HG03045 (cell line): ENCODE data around the gene BTD.

ENCODE experiments used
- ATAC-seq: cut with Tn5 transposase; IDR thresholded peaks from one replicate; pipeline ENCODE4 v1.9.1; 2021; ENCODE audit warnings: mild to moderate bottlenecking, moderate library complexity; ENCODE audit not compliant: unreplicated experiment

The BTD gene

GRCh38 chr3:15634671-15635070 lies 33.1 kb downstream of the BTD start:
- ATAC-seq = no peak

DNA sequence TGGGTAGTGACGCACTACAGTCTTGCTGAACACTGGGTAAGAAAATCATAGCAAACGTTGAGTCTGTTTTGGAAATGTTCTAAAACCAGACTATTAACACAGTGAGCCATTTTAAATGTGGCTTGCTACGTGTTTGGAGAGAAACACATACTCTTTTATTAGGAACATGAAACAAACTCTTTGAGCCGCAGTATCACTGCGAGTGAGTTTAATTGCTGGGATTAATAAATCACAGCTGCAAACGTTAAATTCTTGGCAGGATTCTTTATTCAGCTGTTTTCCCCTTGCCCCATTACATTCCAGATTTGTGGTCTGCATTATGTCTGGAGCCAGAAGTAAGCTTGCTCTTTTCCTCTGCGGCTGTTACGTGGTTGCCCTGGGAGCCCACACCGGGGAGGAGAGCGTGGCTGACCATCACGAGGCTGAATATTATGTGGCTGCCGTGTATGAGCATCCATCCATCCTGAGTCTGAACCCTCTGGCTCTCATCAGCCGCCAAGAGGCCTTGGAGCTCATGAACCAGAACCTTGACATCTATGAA lies 33.6 kb downstream of the BTD start:
- ATAC-seq = no peak

DNA sequence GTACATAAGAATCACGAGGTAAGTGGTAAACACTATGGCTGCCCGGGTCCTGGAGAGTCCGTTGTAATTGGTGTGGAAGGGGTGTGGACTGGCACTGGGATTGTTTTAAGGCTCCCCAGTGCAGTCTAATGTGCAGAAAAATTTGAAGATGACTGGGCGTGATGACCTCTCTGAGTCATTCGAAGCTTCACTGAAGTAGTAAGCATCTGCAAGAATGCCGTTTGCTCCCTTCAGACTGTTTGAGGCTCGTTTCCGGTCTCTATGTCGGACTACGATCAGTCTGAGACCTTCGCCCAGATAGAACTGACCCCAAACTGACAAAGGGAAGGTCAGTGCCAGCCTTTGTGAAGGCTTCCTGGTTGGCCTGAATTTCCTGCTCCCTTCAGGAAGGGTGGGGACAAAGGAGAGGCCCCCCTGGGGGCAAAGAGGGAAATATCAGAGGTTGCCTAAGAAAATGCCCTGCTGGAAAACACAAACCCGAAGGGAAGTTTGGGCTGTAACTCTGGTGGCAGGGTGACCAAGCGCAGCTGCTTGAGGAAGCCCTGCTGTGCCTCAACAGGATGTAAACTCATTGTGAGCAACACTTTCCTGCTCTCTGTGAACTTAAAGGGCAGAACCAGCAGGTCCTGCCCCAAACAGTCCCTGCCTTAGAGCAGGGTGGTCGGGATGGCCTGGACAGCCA lies 34.6 kb downstream of the BTD start:
- peak; percentile 44 for ATAC-seq

- ATAC-seq = no peak
These were observed 35.8 kb downstream of the BTD start for GRCh38 chr3:15637131-15637951.

- no peak for ATAC-seq
These were observed 36.8 kb downstream of the BTD start for GRCh38 chr3:15638193-15638890.

GRCh38 chr3:15638891-15639262 lies 37.3 kb downstream of the BTD start:
- ATAC-seq = no peak

- ATAC-seq = no peak
These were observed 43.7 kb downstream of the BTD start for GRCh38 chr3:15645246-15645645.

- ATAC-seq = no peak
These were observed 44.4 kb downstream of the BTD start for GRCh38 chr3:15645740-15646501.

GRCh38 chr3:15646851-15647511 lies 45.4 kb downstream of the BTD start:
- ATAC-seq = peak; percentile 8

GRCh38 chr3:15647611-15648167 lies 46.1 kb downstream of the BTD start:
- peak; percentile 89 for ATAC-seq

DNA sequence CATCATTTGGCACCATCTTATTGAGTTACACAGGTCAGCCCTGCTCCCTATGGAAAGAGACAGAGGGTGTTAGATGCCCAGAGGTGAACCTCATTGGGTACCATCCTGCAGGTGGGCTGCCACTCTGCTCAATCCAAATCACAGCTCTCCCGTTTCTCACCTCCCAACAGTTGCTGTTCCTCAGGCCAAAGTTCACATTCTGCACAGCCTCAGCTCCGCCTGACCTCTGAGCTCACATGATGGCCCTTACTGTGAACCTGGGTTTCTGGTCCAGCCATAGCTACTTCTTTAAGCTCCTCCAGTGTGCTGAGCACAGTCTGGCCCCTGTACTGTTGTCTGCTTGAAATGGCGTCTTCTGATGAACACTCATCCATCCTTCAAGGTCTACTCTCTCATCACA lies 47.8 kb downstream of the BTD start:
- no peak for ATAC-seq

DNA sequence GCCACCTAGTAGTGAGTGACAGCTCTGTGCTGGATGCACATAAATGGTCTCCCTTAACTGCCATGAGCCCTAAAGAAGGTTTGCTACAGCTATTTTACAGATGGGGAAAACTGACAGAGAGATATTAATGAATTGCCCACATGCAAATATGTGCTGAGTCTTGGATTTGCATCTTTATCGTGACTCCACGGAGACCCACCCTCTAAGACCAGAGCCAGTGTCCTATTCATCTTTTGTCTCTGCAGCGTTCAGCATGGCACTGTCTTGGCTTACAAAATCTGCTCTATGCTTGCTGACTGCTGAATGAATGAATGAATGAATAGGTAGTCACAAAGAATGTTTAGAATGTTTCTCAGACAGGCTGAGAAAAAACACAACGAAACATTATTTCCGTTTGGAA lies 48.3 kb downstream of the BTD start:
- ATAC-seq = no peak

DNA sequence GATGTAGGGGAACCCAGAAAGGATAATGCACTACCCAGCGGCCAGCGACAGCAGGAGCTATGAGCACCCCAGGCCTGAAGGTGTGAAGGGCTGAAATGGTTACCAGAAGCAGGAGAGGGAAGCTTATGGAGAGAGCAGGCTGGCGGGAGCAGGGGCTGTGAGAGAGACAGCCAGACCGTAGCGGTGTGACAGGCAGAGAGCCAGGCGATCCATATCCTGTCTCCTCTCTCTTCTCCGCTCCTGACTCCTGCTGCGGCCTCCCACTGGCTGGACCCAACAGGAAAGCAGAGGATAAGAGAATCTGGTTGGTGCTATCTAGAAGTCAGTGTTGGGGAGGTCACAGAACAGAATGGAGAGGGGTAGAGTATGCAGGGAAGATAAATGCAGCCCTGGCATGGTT lies 49.9 kb downstream of the BTD start:
- no peak for ATAC-seq

DNA sequence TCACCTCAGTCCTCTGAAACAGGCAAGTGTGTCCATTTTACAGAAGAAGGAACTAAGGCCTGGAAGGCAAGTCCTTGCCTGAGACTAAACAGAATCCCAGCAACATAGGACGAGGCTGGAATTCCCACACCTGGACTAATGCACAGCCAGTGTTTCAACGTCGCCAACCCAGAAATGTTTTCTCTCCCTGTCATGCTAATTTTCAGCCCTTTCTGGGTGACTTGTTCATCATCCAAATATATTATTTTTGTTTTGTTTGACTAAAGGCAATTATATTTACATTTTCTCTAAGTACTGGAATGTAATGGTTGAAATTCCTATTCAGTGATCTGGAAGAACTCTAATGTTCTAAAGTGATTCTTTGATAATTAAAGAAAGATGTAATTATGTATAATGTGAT lies 51.8 kb downstream of the BTD start:
- no peak for ATAC-seq

- ATAC-seq = no peak
These were observed 52.6 kb downstream of the BTD start for GRCh38 chr3:15654127-15654526.

GRCh38 chr3:15654891-15655290 lies 53.3 kb downstream of the BTD start:
- no peak for ATAC-seq

- no peak for ATAC-seq
These were observed 54.8 kb downstream of the BTD start for GRCh38 chr3:15656342-15656741.

- no peak for ATAC-seq
These were observed 55.5 kb downstream of the BTD start for GRCh38 chr3:15657016-15657415.

DNA sequence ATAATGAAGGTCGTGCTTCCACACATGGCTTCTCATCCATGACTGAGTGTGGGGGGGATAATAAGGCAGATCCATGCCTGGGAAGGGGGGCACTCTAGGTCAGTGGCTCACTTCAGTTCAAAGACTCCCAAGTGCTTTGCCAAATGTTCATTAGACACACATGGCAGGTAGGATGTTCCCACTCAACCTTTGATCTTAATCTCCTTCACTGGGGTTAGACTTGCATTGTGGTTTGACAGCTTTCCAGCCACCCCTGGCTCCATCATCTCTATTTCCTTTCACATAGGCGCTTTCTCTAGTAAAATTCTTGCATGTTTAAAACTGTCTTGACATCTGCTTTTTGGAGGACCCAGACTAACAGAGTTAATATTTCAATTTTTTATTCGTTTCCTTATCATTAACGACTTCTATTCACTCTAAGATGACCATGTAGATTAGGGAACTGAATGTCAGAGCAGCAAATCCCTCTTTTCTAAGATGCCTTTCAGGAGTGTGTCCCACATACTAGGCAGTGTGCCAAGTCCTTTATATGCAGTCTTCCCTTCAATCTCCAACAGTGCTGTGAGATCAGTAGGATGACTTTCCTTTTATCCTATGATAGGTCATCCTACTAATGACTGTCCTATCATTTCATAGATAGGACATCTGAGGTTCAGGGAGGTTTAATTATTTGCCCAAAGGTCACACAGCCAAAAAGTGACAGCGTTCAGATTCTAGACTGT lies 57.9 kb downstream of the BTD start:
- ATAC-seq = no peak
